SU-DHL-6 (cell line): ENCODE results near the gene TMEM39A.

Experiments used
- CTCF ChIP-seq: fragments of 200-600 bp; sonication (generic); IDR thresholded peaks from one replicate; pipeline ENCODE4 v1.5.1; 2017; ENCODE audit warnings: antibody characterized with exemption, mild to moderate bottlenecking, low read length, moderate library complexity; ENCODE audit not compliant: insufficient read depth, poor library complexity, severe bottlenecking
- EZH2phosphoT487 ChIP-seq: fragments of 200-600 bp; sonication (generic), shearing (Covaris generic); conservative IDR thresholded peaks from 2 replicates; pipeline ENCODE4 v1.6.1; 2018; ENCODE audit warnings: mild to moderate bottlenecking, antibody characterized with exemption, low read length, moderate library complexity, mixed read lengths

DNA sequence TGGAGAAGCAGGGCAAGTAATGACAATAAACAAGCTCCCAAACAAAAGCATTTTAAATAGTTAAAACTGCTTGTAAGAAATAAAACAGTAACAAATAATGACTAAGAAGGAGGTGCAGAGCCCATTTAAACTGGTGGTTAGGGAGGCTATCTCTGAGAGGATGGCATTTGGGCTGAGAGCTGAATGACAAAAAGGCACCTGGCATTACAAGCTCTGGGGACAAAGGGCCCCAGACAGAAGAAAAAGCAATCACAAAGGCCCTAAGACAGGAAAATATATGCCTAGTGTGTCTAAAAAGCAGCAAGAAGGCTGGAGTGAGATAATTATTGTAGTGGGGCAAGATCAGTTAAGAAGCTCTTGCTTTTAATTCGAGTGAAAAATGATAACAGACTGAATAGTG is 9.6 kb downstream of the TMEM39A start:
- TF ChIP-seq CTCF (no peak), EZH2phosphoT487 (no peak)
